SKM-1 treated with dmso at 0.1 percent for 144 hours (cell line): ENCODE data around the gene DLG2.
"Not testable (repeated sequence)": the region's sequence is repeated elsewhere in the genome, so short reads cannot be mapped to it uniquely, and the experiment has no call there.

Experiments
- DNase-seq: peaks from one replicate; lab custom pipeline; 2025; ENCODE audit not compliant: unreplicated experiment; lab: John Stamatoyannopoulos, UW

Gene DLG2

DNA sequence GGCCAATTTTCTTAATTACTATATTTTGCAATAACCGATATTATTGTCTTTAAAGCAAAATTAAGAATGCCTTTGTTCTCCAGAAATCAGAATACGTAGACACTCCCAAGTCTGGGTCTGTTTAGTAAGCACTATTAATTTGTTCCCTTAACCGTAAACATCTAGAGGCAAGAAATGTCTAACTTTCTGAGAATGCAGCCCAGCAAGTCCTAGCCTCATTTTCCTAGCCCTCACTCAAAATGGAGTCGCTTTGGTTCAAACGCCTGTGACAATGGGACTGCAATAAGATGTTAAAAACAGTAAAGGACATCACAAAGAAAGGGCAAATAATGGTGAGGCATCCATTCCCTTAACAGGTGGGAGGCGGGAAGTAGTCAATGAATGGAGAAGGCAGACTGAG, 280.7 kb downstream of the DLG2 start:
- DNase-seq, result no peak

DNA sequence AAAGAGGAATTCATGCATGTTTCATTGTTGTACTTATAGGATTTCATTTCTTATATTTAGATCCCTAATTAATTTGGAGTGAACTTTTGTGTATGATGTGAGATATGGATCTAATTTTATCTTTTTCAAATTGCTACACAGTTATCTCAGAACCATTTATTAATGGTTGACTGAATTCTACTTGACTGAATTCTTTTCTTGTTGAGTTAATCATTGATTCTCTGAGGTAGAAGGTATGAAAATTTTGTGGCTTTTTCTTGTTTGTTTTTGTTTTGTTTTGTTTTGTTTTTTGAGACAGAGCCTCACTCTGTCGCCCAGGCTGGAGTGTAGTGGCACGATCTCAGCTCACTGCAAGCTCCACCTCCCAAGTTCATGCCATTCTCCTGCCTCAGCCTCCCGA, 286.3 kb downstream of the DLG2 start:
- DNase-seq, result not testable (repeated sequence)

DNA sequence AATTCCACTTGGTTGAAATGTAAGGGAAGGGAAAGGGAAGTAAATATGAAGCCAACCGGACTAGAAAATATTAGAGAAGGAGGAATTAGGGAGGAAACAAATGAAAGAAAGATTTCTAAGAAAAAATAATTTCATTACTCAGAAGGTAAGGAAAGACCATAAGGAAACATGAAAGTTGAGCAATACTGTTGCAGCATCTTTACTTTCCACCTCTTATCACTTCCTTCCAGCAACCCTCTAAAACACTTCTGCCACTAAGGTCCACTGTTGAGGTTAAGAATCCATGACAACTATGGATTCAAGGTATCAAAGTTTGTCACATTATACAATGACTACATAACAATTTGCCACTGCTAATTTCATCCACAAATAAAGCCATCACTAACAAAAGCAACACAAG, 308.6 kb downstream of the DLG2 start:
- peak; percentile 73 for DNase-seq

DNA sequence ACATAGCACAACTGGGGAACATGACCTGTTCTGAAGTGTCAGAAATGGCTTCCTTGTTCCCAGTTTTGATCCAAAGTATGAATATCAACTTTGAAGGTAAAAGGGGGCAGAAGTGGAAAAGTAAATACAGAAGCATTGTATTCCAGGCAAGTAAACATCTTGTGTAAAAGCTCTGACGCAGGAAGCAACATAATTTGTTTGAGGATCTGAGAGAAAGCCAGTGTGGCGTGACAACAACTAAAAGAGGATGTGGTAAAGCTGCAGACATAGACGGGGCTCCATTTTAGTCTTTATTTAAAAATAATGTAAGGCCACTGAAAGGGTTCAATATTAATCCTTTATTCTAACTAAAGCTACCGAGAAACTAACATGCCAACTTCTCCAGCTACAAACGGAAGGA, 310.2 kb downstream of the DLG2 start:
- DNase-seq, result peak; percentile 78

DNA sequence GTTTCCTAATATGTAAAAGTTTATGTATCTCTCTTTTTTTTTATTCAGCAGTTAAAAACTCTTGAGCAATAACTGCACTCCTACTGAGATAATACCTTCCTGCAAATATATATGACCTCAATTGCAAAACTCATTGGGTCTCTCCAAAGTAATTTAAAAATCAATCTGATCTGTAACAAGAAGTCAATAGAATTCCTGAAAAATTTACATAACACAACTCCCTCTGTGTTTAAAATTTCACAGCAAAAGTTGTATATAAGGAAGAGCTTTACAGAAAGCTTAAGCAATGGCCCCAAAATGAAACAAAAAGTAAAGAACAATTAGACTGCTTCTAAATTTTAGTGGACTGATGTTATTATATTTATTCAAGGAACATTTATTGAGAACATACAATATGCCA, 313.4 kb downstream of the DLG2 start:
- DNase-seq, result no peak

DNA sequence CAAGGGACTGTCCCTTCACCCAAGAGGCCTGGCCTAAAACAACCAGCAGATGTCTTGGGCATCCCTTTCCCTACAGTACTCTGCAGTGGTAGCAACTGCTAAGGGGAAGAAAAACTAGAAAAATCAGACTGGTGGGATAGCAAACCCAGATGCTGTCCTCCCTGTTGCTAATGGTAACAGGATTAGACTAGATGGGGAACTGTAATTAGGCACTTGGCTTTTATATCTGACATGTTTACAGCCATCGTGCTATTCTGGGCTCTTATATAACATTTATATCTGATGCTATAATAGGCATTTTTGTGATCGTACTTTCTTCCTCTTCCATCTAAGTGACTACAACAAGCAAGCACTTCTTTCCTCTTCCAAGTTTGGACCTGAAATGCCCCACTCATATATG, 316.7 kb downstream of the DLG2 start:
- DNase-seq, result no peak

DNA sequence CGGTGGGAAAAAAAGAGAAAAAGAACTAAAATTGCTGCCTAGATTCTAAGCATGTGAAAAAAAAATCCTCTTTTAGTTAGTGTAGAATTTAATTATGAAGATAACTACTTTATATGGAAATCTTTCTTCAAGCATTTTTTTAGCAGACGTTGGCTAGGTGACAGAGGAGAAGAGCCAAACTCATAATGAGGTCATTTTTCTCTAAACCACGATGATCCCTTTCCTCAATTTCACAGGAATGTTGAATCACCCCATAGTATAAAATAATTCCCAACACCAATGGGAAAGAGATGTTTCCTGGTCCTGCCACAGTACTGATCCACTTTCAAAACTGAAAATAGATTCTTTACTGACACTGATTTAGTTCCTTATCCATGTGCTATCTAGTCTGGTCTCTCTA, 319.8 kb downstream of the DLG2 start:
- no peak for DNase-seq

DNA sequence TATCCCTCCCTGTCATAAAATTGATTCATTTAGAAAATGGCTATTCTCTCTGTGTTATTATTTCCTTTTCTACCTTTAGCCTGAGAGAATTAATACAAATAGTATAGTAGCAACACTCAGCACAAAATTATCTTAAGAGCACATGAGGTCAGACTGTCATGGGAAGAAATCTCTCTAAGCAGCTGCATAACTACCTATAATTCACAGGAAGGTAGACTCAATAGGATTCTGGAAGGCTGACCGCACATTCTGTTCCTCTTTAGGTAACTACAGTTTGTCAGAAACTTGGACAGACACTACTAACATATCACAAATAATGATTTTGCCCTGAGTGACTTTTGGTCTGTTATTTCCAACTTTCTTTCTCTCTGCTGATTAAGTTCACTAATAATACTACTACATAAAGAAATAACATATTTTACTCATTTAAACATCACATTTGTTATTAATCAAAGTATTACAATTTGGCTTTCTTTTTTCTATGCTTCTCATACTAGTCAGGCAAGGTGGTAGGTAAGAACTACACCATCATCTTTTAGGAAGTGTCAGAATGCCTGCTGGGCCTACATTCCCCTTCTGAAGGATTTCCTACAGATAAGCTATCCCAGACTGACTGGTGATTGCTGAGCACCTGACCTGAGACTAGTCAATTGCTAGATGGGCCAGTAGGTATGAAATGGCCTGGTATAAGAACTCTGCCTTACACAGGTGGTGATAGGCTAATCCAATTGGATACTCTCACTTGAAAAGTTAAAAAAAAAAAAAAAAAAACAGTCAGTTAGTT, 325.1 kb downstream of the DLG2 start:
- DNase-seq, result no peak

DNA sequence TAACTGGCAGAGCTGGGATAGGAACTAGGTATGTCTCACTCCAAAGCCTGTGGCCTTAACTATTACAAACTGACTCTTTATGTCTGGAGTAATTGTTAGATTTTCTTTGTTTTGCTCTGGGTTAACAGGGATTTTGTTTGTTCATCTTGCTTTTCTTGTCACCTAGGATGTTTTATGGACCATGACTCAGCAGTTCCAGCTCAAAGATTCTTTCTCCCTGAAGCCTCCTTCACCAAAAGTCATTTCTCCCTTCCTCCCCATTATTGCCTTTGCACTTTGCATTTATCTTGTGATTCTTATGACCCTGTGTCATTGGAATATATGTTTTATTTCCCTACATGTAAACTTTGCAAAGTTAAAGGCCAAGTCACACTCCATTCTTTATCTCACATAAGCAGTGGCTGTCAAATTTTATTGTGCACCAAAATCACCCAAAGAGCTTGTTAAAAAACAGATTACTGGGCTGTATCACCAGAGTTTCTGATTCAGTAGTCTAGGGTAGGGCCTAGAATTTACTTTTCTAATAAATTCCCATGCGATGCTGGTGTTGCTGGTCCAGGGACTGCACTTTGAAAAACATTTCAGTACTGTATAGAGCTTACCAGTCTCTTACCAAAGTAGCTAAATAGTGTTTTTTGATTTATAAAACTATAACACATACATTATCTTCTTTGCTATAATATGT, 327.7 kb downstream of the DLG2 start:
- no peak for DNase-seq

DNA sequence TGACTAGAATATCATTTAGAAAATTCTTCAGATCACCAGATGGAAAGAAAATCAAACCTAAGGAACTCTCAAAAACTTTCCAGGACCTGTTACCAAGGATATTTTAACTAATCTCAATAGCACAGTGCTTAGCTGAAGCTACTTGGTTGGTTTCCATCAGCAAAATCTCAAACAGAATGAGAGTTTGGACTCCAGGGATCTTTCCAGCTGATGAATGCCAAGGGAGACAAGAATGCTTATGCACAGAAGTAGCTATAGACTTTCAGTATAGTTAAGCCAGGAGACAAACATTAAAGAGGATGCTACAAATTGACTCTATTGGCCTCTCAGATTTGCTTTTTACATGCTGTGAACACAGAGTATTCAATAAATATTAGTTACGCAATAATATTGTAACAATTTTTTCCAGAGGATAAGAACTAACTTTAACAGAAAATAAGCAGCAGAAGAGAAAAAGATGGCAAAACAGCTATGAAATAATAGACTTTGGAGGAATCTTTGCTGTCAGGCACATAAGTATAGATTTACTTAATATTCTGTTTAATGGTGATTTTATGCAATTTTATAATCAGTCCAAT, 331.4 kb downstream of the DLG2 start:
- no peak for DNase-seq

DNA sequence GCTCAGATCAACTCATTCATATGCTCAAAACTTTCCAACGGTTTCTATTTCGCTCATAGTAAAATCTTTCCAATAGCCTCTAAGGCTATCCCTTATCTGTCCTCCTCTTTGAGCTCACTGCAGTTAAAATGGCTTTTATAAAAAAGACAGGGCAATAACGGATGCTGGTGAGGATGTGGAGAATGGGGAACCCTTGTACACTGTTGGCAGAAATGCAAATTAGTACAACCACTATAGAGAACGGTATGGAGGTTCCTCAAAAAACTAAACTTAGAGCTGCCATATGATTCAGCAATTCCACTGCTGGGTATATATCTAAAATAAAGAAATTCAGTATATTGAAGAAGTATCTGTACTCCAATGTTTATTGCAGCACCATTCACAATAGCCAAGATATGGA, 345.6 kb downstream of the DLG2 start:
- DNase-seq, result peak; percentile 44

DNA sequence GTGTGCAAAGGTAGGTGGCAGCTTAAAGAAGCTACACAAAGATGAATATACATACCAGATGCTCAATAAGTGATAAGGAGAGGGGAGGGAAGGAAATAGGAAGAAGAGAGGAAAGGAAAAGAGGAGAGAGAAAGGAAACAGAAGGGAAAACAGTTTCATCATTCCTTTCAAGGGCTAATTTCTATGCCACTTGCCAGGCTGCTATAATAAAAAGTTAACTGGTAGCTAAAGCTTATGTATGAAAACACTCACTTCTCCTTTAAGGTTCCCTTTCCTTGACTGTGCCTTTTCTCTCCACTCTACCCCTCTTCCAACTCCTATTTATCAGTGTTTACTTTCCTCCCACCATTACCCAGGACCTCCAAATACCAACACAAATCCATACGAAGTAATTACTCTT, 347.9 kb downstream of the DLG2 start:
- peak; percentile 12 for DNase-seq

DNA sequence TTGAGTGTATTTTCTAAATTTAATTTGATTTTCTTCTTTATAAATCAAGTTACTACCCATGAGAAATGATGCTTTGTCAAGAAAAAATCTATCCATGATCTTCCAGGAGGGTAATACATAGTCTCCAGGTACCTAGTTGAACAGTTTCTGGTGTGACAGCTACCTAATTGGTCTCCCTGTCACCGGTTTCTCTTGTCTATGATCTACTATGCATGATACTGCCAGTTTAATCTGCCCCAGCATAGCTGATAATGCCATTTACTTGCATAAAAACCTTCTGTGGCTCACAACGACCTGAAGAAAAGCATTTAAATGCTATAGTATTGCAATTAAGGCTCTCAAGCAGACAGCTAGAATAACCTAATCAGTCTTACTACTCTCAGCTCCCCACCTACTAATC, 349.5 kb downstream of the DLG2 start:
- DNase-seq, result no peak

DNA sequence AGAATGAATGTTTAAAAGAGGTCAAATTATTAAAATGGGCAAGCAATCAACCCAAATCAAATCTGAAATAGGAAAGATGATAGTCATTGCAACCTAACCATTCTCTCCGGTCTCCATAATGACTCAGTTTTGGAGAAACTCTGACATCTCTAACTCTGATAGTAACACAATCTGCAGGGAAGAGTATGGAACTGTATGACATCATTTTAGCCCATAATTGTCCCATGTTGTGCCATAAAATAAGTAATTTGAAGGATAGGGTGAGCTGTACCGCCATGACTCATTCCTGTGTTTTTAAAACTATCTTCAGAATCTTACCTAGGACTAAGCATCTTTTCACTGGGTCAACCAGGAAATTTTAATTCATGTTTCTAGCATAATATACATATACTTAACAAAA, 350.8 kb downstream of the DLG2 start:
- no peak for DNase-seq

DNA sequence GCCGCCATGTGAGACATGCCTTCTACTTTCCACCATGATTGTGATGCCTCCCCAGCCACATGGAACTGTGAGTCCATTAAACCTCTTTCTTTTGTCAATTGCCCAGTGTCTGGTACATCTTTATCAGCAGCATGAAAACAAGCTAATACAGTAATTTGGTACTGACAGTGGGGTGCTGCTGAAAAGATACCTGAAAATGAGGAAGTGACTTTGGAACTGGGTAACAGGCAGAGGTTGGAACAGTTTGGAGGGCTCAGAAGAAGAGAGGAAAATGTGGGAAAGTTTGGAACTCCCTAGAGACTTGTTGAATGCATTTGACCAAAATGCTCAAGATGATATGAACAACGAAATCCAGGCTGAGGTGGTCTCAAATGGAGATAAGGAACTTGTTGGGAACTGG, 356.8 kb downstream of the DLG2 start:
- DNase-seq, result not testable (repeated sequence)

DNA sequence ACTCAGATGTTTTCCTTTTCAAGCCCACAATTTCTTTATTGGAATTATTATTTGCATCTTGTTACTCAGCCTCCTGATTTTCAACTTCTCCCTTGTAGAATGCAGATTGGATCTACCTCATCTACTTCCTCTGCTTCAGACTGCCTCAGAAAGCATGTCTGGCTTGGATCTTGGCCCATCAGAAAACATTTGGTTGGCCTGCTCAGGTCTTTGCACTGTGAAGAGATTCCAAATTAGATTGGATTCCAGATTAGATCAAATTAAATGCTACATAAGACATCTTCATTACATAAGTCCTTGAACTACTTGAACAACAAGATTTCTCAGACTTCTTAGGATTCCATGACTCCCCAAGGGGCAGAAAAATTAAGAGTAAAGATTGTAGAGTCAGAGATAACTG, 358.0 kb downstream of the DLG2 start:
- no peak for DNase-seq

DNA sequence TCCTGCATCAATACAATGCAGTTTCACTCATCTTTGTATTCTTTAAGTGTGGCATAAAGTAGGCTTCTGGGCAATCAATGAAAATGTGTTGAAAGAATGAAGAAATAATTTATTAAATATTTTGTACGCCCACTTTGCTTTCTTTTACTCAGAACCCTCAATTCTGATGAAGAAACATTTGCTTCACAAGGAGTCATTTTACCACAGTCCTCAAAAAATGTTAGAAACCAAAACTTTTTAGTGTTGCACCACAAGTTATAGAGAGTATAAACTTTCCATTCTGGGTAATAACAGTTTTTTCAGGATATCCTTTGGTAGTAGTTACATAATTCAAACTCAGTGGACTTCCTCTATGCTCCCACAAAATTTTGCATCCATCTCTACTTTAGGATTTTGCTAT, 360.5 kb downstream of the DLG2 start:
- DNase-seq, result no peak

DNA sequence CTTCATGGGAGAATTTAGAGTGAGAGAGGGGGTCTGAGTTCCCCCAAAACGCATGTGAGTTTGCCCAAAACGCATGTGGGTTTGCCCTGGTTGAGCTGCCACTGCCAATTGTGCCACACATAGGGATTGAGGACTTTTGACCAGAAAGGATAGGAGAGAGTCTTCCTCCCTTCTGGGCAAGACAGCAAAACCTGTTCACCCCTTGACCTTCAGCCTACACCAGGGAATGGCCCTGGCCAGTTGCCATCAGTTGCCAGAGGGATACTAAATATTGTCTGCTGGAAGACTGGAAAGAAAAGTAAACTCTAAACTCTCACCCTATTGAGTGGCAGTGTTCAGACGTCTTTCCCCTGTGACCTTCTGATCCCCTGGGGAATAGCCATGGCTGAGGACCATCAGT, 363.8 kb downstream of the DLG2 start:
- no peak for DNase-seq

DNA sequence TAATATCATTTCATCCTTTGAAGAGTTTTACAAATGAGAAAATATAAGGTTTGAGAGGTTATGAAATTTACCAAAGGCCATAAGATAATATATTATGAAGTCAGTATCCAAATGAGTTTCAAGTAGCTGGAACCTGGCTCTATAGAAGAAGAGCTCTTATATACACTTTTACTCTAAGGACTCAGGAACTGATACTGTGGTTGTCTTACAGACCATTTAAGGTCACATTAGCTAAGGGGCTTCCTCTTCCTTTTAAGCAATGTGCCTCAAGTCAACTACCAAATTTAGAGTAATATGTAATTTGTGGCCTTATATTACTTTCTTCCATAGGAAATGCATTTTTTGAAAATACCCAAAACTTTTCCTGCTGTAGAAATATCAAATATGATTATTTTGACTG, 369.3 kb downstream of the DLG2 start:
- DNase-seq, result no peak

DNA sequence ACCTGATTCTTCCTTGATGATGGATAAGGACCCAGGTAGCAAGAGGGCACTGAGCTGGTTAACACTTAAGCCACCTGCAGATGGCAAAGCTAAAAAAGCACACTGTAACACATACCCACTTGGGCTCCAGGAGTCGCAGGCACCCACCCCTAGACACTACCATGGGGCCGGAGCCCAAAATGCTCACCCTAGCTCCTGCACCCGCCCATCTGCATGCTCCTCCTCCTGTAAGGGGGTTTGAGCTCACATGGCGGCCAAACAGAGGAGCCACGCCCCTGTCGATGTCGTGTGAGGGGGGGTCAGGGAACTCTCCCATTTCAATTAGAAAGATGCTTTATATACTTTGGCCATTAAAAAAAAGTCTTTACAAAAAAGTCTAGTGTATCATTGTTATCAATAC, 370.7 kb downstream of the DLG2 start:
- DNase-seq, result no peak

DNA sequence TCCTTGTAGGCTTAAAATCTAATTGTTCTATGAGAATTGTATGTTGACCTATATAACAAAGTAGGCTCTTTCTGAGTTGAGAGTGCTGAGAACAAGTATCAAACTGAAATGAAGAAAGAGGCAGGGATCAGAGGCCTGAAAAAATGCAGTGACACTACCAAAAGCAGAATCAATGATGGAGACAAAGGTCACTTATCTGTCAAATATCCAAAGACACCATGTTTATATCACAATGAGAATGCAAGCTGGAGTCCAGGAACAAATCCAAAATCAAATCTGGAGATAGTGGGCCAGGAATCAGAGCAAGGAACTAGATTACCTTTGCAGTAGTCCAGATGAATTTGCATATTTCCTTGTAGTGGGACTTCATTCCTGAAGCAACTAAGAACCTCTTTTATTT, 377.7 kb downstream of the DLG2 start:
- DNase-seq, result no peak

DNA sequence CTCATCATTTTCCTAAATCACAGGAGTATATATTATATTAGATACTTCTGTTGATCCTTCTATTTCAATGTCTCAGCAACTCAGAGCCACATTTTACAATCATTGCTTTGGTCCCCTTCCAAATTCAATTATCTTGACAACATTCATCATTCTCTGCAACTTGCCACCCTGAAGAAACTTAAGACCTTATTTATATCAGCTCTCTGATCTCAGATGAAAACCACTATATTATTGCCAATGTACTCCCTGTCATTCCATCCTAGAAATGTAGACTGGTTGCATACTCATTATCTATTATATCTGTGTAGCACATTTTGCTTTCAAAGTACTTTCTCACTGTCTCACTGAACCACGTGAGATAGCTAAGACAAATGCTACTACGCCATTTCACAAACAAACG, 379.3 kb downstream of the DLG2 start:
- no peak for DNase-seq

DNA sequence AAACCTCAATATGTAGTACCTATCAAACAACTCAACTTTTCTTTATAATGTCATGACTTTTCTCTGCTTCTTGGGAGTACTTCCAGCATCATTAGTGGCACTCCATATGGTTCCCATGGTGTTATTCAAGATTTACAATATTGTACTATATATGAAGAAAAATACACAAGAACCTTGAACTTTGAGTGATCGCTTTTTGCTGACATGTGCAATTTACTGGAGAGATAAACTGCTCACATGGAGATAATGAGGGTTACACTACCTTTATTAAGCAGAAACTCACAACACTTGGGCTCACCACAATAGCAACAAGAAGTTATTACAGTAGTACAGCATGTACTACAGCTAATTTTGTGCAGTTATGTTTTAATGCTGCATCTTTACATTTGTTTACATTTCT, 388.2 kb downstream of the DLG2 start:
- no peak for DNase-seq
